HG02623 (cell line): ENCODE measurements around the gene ALOX12B.
"Not testable (repeated sequence)": the region's sequence is repeated elsewhere in the genome, so short reads cannot be mapped to it uniquely, and the experiment has no call there.

ENCODE experiments used
- ATAC-seq: cut with Tn5 transposase; IDR thresholded peaks from one replicate; pipeline ENCODE4 v1.9.1; 2021; ENCODE audit warnings: moderate library complexity; ENCODE audit not compliant: unreplicated experiment

The ALOX12B gene

DNA sequence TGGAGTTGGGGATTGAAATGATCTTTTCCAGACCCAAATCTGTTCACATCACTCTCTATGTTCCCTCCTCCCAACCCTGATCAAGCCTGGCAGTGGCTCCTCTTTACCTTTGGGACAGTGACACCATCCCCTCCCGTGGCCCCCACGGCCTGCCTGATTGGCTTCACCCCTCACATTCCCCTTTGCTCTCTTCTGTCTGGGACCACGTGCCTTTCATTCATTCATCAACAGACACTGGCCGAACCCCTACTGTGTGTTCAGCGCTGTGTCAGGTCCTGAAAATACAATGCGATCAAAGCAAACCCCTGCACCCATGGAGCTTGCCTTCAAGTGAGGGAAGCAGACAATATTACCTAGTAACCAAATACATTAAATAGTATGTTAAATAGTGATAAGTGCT is 2.2 kb upstream of the ALOX12B start:
- no peak for ATAC-seq

DNA sequence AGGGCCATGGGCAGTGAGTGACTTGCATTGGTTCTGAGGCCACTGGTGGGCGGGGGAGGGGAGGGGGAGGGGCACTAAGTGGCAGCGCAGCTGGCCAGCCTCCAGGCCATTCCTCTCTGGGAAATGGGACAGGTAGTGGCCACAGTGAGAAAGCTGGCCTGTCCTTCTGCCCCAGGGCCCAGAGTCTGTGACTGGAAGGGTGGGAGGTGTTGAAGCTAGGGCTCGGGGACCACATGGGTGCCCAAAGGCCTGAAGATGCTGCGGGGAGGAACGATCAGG is 375 bp upstream of the ALOX12B start:
- no peak for ATAC-seq

DNA sequence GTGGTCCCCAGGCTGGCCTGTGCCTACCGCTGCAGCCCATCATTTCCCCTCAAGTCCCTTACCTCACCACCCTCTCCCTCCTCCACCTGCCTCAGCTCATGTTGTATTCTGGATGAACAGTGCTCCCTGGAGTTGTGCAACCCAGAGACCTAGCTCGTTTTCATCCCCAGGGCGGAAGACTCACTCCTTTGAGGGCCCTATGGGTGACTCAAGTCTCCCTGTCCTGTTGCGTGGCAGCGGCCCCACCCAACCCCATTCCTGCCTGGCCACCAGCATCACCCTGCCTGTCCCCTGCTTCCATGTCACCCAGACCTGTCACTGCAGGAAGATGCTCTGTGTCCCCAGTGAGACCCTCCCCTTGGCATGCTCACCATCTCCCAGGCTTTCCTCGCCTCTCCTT is 3.3 kb downstream of the ALOX12B start:
- no peak for ATAC-seq

- no peak for ATAC-seq
Observed at GRCh38 chr17:8082292-8082691, 5.2 kb downstream of the ALOX12B start.

GRCh38 chr17:8081876-8082275 is 5.6 kb downstream of the ALOX12B start:
- ATAC-seq = no peak

GRCh38 chr17:8080799-8081219 is 6.7 kb downstream of the ALOX12B start:
- ATAC-seq = no peak

- ATAC-seq = no peak
Observed at GRCh38 chr17:8080208-8080798, 7.2 kb downstream of the ALOX12B start.

- no peak for ATAC-seq
Observed at GRCh38 chr17:8079291-8080207, 8.0 kb downstream of the ALOX12B start.

GRCh38 chr17:8077939-8078338 is 9.6 kb downstream of the ALOX12B start:
- ATAC-seq = not testable (repeated sequence)

DNA sequence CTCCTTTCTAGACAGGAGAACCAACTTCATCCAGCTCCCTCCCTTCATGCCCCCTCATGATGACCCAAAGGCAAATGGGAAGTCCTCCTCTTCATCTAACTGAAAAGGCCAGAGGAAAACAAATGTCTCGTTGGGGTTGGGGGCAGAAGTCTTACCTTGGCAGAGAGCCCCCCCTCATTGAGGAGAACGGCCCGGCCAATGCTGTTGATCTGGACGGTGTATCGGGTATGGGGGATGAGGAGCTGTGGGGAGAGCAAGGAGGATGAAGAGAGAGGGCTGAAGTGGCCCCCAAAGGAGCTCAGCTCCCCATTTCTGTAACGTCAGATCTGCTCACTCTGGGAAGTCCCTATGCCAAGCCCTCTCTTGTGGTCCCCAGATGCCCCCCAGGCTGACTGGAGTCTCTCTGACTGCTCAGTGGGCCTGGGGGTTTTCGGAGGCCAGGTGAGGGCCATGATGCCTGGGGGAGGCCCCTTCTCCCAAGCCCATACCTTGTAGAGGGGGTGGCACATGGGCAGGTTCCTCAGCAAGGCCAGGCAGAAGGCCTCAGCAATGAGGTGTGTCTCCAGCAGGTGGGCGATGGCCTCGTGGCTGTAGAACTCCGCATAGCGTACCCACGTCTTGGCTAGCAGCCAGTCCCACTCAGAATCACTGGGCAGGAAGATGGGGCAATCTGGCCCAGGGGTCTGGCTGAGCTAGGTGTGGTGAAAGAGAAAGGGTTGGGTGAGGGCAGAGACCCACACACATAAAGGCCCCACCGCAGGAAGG is 10.8 kb downstream of the ALOX12B start:
- no peak for ATAC-seq

GRCh38 chr17:8075574-8076342 is 11.8 kb downstream of the ALOX12B start:
- ATAC-seq = no peak

- ATAC-seq = no peak
Observed at GRCh38 chr17:8075081-8075480, 12.4 kb downstream of the ALOX12B start.

GRCh38 chr17:8074554-8074953 is 13.0 kb downstream of the ALOX12B start:
- ATAC-seq = no peak

GRCh38 chr17:8073627-8074484 is 13.7 kb downstream of the ALOX12B start:
- ATAC-seq = no peak

GRCh38 chr17:8072729-8073461 is 14.6 kb downstream of the ALOX12B start:
- ATAC-seq = no peak

- no peak for ATAC-seq
Observed at GRCh38 chr17:8072341-8072728, 15.2 kb downstream of the ALOX12B start.

DNA sequence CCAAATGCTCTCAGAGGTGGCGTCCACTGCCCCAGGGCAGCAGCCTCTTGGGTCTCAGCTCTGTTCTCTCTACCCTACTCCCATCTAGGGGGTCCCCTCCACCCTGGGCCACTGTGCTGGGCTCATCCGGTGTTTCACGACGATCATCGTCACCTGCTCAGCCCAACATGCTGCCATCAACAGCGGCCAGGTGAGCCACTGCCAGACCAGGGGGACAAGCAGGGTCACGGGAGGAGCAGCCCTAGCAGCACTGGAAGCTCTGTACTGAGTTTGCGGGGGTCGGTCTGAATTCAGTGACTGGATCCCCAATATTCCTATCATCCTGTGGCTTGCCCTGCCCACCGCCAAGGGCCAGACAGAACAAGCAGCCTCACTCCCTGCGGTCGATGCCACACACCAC is 16.0 kb downstream of the ALOX12B start:
- ATAC-seq = no peak

- ATAC-seq = no peak
Observed at GRCh38 chr17:8069587-8069860, 18.0 kb downstream of the ALOX12B start.

GRCh38 chr17:8068736-8069586 is 18.6 kb downstream of the ALOX12B start:
- ATAC-seq = no peak
